Measurements from ENCODE around the gene SIK2.

- TF ChIP-seq CTCF (IDR thresholded peaks at IDR 0.05; ENCODE audit: poor library complexity, severe bottlenecking), result no peak
- no peak for TF ChIP-seq REST (IDR thresholded peaks at IDR 0.05; ENCODE audit: borderline replicate concordance)
- TF ChIP-seq EZH2 (IDR thresholded peaks at IDR 0.05; ENCODE audit: borderline replicate concordance, insufficient read depth, low read length, poor library complexity, severe bottlenecking), result no peak
- no peak for TF ChIP-seq SMC3 (conservative IDR thresholded peaks at IDR 0.05; ENCODE audit: poor library complexity)
- TF ChIP-seq RAD21 (conservative IDR thresholded peaks at IDR 0.05), result no peak
- no peak for TF ChIP-seq EP300 (conservative IDR thresholded peaks at IDR 0.05; ENCODE audit: poor library complexity, severe bottlenecking)
Observed at GRCh38 chr11:111612224-111612623, 10.0 kb downstream of the SIK2 start.

Data from neural cell (in vitro differentiated cells).